ENCODE data around the gene CDC6.

The CDC6 gene

GRCh38 chr17:40323391-40324381 is 36.0 kb downstream of the CDC6 start:
- FAIRE-seq, result no peak

- no peak for FAIRE-seq
These were observed 37.7 kb downstream of the CDC6 start for GRCh38 chr17:40325156-40326013.

- no peak for FAIRE-seq
These were observed 38.5 kb downstream of the CDC6 start for GRCh38 chr17:40326014-40326831.

- FAIRE-seq, result no peak
These were observed 39.1 kb downstream of the CDC6 start for GRCh38 chr17:40326832-40327199.

- FAIRE-seq, result no peak
These were observed 39.6 kb downstream of the CDC6 start for GRCh38 chr17:40327244-40327729.

- FAIRE-seq, result no peak
These were observed 40.2 kb downstream of the CDC6 start for GRCh38 chr17:40327735-40328385.

GRCh38 chr17:40328386-40328766 is 40.7 kb downstream of the CDC6 start:
- no peak for FAIRE-seq

- no peak for FAIRE-seq
These were observed 42.4 kb downstream of the CDC6 start for GRCh38 chr17:40329839-40330794.

GRCh38 chr17:40330850-40331470 is 43.3 kb downstream of the CDC6 start:
- FAIRE-seq, result no peak

- no peak for FAIRE-seq
These were observed 44.3 kb downstream of the CDC6 start for GRCh38 chr17:40331743-40332641.

GRCh38 chr17:40333781-40334448 is 46.2 kb downstream of the CDC6 start:
- no peak for FAIRE-seq

- no peak for FAIRE-seq
These were observed 47.9 kb downstream of the CDC6 start for GRCh38 chr17:40335620-40336019.

GRCh38 chr17:40337351-40337750 is 49.7 kb downstream of the CDC6 start:
- FAIRE-seq, result no peak

- no peak for FAIRE-seq
These were observed 50.4 kb downstream of the CDC6 start for GRCh38 chr17:40338058-40338457.

- no peak for FAIRE-seq
These were observed 51.4 kb downstream of the CDC6 start for GRCh38 chr17:40338941-40339649.

- no peak for FAIRE-seq
These were observed 52.6 kb downstream of the CDC6 start for GRCh38 chr17:40340327-40340726.

GRCh38 chr17:40340880-40341807 is 53.5 kb downstream of the CDC6 start:
- no peak for FAIRE-seq
